H1 (cell line): ENCODE measurements around the gene NDUFA3. TPM values are rescaled to one million over a fixed set of nuclear protein-coding genes. Genes with fewer than 3 reads are reported as not detected.

Source experiments
- polyA plus RNA-seq, 7 experiments: library from polyadenylated mRNA; depleted of rRNA in 3 of 7; stranded (reverse) in 5 of 7; unstranded in 2 of 7; fragments of >200 nt in 5 of 7; fragments of 200-250 nt in 2 of 7; gene quantifications; 1 replicate in 5 of 7; 2 replicates in 1 of 7; 4 replicates in 1 of 7; pipeline versions ENCODE4 v1.2.1 to v1.2.3, GENCODE V29; 2011 to 2013; ENCODE audit warnings: missing spikeins in 2 of 7, mixed read lengths in 2 of 7
- total RNA-seq: library from RNA; stranded (reverse); fragmentation: NEBNext Ultra II Directional; extraction: Animal tissue kit (Norgen Biotek cat#: 25700); gene quantifications from 2 replicates; pipeline ENCODE4 v1.2.1, GENCODE V29; 2021

NDUFA3 gene
- total and polyA plus RNA-seq, 2 of the 8 experiments (the other 6 are each of a cell fraction or from before 2014, with no cell fraction given), result 175 to 208 TPM

Other genes with a start within 250 kb of the NDUFA3 start
- gene MYADM, start 235.0 kb upstream of the NDUFA3 start, total RNA-seq, result 70.1 and 70.5 TPM in 2 replicates
- gene MYADM, start 235.0 kb upstream of the NDUFA3 start, polyA plus RNA-seq (2011; rRNA removed), result 74.2 and 122 TPM in 2 replicates
- gene PRKCG, start 220.7 kb upstream of the NDUFA3 start, total RNA-seq, result 10.6 and 12.4 TPM in 2 replicates
- 6.1 and 14.0 TPM in 2 replicates for gene PRKCG, start 220.7 kb upstream of the NDUFA3 start, polyA plus RNA-seq (2011; rRNA removed)
- gene CACNG7, start 193.6 kb upstream of the NDUFA3 start, total RNA-seq, result 28.9 and 29.9 TPM in 2 replicates
- gene CACNG7, start 193.6 kb upstream of the NDUFA3 start, polyA plus RNA-seq (2011; rRNA removed), result 69.8 and 127 TPM in 2 replicates
- 4.5 and 5.7 TPM in 2 replicates for gene CACNG8, start 139.9 kb upstream of the NDUFA3 start, total RNA-seq
- 0.41 and 0.93 TPM in 2 replicates for gene CACNG8, start 139.9 kb upstream of the NDUFA3 start, polyA plus RNA-seq (2011; rRNA removed)
- gene CACNG6, start 111.2 kb upstream of the NDUFA3 start, total RNA-seq, result 1.2 and 1.4 TPM in 2 replicates
- gene CACNG6, start 111.2 kb upstream of the NDUFA3 start, polyA plus RNA-seq (2011; rRNA removed), result 1.6 and 2.9 TPM in 2 replicates
- gene VSTM1, start 39.0 kb upstream of the NDUFA3 start, total RNA-seq, result 0.65 TPM in 1 of 2 replicates, not detected in the other
- 0.12 and 0.17 TPM in 2 replicates for gene VSTM1, start 39.0 kb upstream of the NDUFA3 start, polyA plus RNA-seq (2011; rRNA removed)
- not detected in 2 replicates for gene TARM1, start 21.5 kb upstream of the NDUFA3 start, total RNA-seq
- not detected in 2 replicates for gene TARM1, start 21.5 kb upstream of the NDUFA3 start, polyA plus RNA-seq (2011; rRNA removed)
- gene OSCAR, start 2.1 kb upstream of the NDUFA3 start, total RNA-seq, result 0.90 and 1.1 TPM in 2 replicates
- 1.1 and 2.2 TPM in 2 replicates for gene OSCAR, start 2.1 kb upstream of the NDUFA3 start, polyA plus RNA-seq (2011; rRNA removed)
- 17.7 TPM in 2 replicates for gene TFPT, start 12.8 kb downstream of the NDUFA3 start, total RNA-seq
- 10.4 and 17.3 TPM in 2 replicates for gene TFPT, start 12.8 kb downstream of the NDUFA3 start, polyA plus RNA-seq (2011; rRNA removed)
- 89.5 and 97.4 TPM in 2 replicates for gene PRPF31, start 12.9 kb downstream of the NDUFA3 start, total RNA-seq
- gene PRPF31, start 12.9 kb downstream of the NDUFA3 start, polyA plus RNA-seq (2011; rRNA removed), result 51.1 and 67.1 TPM in 2 replicates
- 82.9 and 86.4 TPM in 2 replicates for gene CNOT3, start 34.9 kb downstream of the NDUFA3 start, total RNA-seq
- gene CNOT3, start 34.9 kb downstream of the NDUFA3 start, polyA plus RNA-seq (2011; rRNA removed), result 21.2 and 44.0 TPM in 2 replicates
- gene LENG1, start 56.9 kb downstream of the NDUFA3 start, total RNA-seq, result 4.4 and 4.6 TPM in 2 replicates
- gene LENG1, start 56.9 kb downstream of the NDUFA3 start, polyA plus RNA-seq (2011; rRNA removed), result 1.2 and 1.5 TPM in 2 replicates
- 5.5 and 6.8 TPM in 2 replicates for gene TMC4, start 70.3 kb downstream of the NDUFA3 start, total RNA-seq
- 6.3 and 12.8 TPM in 2 replicates for gene TMC4, start 70.3 kb downstream of the NDUFA3 start, polyA plus RNA-seq (2011; rRNA removed)
- gene MBOAT7, start 86.7 kb downstream of the NDUFA3 start, total RNA-seq, result 90.9 and 103 TPM in 2 replicates
- 85.5 and 147 TPM in 2 replicates for gene MBOAT7, start 86.7 kb downstream of the NDUFA3 start, polyA plus RNA-seq (2011; rRNA removed)
- gene TSEN34, start 88.5 kb downstream of the NDUFA3 start, total RNA-seq, result 22.5 and 24.2 TPM in 2 replicates
- 52.3 and 55.4 TPM in 2 replicates for gene TSEN34, start 88.5 kb downstream of the NDUFA3 start, polyA plus RNA-seq (2011; rRNA removed)
- 1,609 and 1,661 TPM in 2 replicates for gene RPS9, start 98.0 kb downstream of the NDUFA3 start, total RNA-seq
- gene RPS9, start 98.0 kb downstream of the NDUFA3 start, polyA plus RNA-seq (2011; rRNA removed), result 4,172 and 4,900 TPM in 2 replicates
- gene LILRB3, start 120.2 kb downstream of the NDUFA3 start, total RNA-seq, result not detected in 2 replicates
- not detected in 2 replicates for gene LILRB3, start 120.2 kb downstream of the NDUFA3 start, polyA plus RNA-seq (2011; rRNA removed)
- gene LILRA6, start 139.9 kb downstream of the NDUFA3 start, total RNA-seq, result not detected in 2 replicates
- not detected in 2 replicates for gene LILRA6, start 139.9 kb downstream of the NDUFA3 start, polyA plus RNA-seq (2011; rRNA removed)
- not detected in 2 replicates for gene LILRB5, start 154.4 kb downstream of the NDUFA3 start, total RNA-seq
- gene LILRB5, start 154.4 kb downstream of the NDUFA3 start, polyA plus RNA-seq (2011; rRNA removed), result 0.05 and 0.06 TPM in 2 replicates
- not detected in 2 replicates for gene LILRB2, start 178.3 kb downstream of the NDUFA3 start, total RNA-seq
- not detected in 2 replicates for gene LILRB2, start 178.3 kb downstream of the NDUFA3 start, polyA plus RNA-seq (2011; rRNA removed)
- not detected in 2 replicates for gene LILRA5, start 210.3 kb downstream of the NDUFA3 start, total RNA-seq
- not detected in 2 replicates for gene LILRA5, start 210.3 kb downstream of the NDUFA3 start, polyA plus RNA-seq (2011; rRNA removed)
- gene LILRA4, start 236.3 kb downstream of the NDUFA3 start, total RNA-seq, result not detected in 2 replicates
- not detected in 2 replicates for gene LILRA4, start 236.3 kb downstream of the NDUFA3 start, polyA plus RNA-seq (2011; rRNA removed)